Stimulated activated CD8-positive, alpha-beta memory T cell treated with anti-CD3 and anti-CD28 coated beads, Interleukin-4, amount 100 ng/mL, for 24 hours (primary cell): ENCODE results near the gene NPM3.

Experiments
- DNase-seq: peaks from one replicate; pipeline ENCODE4 v3.0.0-alpha.2; 2020; ENCODE audit warnings: low read depth

Gene NPM3

DNA sequence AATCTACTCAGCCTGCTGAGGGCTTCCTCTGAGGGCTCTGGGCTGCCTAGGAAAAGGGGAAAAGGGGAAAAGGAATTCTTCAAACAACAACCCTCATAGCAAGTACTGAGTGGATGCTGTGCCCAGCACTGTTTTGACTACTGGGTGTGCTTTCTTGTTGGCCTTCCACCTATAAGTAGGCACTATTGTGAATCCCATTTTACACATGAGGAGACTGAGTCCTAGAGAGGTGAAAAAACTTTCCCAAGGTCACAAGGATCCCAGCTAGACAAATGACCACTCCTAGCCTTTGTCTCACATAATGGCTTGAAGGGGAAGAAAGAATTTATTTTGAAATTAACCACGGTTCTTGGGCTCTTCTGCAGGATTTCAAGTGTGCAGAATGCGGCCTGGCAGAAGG, 24.4 kb downstream of the NPM3 start:
- DNase-seq, result no peak

DNA sequence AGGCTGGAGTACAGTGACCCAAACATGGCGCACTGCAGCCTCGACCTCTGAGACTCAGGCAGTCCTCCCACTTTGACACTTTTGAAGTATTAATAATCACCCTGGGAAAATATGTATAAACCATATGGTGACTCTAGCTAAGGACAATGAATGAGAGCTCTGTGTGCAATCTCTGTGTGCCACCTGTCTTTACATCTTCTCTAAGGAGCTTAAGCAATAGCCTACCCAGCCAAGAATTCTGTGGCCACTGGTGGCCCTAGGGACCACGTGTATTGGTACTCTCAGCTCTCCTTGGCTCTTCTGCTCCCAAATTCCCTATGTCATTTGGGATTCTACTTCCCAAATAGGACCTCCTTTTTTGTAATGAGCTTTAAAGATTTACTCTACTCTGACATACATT, 31.0 kb downstream of the NPM3 start:
- DNase-seq, result no peak

DNA sequence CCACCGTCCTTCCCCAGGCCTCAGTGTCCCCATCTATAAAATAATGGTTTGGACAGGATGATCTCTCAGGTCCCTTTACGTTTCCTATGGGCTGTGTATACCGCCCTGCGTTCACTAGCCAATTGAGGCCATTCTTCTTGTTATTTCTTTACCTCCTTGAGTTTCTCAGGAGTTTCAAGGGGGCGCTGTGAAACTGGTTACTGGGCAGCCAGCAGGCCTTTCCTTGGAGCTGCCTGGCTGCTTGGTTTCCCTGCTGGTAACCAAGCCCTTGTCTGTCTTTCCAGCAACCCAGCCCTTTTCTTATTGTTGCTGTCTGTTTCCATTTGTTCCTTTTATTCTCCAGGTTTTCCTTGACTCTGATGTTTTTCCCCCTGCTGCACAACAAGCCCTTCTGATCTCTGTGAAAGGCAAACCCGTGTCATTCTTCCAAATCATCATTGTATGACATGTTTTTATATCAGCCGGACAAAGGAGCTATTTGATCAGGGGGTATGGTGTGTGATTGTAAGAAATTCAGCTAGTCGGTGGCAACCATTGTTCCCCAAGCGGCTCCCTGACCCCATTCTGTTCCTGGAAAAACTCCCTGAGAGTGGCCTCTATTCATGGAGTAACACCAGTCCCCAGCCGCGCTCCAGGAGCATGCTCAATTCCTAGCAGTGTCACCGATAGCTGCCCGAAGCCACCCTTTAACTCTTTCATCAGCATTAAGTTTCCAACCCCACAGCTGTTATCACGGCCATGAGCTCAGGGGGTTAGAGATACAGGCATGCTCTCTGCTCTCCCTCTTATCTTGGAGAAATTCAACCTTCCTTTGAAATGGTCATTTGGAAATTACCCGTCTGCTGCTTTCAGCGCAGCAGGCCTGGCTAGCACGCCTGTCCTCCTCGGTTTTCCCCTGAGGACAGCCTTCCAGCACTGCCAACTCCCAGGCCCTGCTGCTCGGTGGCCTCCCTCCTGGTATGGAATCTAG, 33.9 kb downstream of the NPM3 start:
- DNase-seq, result no peak

DNA sequence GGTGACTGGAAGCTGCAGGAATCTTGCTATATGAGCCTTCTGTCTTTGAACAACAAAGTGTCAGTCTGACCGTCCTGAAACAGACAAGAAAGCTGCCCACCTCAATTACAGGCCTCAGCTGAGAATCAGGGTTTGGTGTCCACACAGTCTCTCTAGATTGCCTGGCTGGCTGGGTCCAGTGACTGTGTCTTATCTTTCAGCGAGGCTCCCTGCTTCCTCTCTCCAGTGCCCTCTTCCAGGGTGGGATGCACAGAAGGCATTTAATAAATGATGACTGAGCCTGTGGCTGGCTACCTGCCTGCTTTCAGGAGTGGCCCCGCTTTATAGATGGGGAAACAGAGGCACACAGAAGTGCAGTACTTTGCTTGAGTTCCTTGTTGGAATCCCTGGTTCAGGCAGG, 34.8 kb downstream of the NPM3 start:
- DNase-seq, result no peak

DNA sequence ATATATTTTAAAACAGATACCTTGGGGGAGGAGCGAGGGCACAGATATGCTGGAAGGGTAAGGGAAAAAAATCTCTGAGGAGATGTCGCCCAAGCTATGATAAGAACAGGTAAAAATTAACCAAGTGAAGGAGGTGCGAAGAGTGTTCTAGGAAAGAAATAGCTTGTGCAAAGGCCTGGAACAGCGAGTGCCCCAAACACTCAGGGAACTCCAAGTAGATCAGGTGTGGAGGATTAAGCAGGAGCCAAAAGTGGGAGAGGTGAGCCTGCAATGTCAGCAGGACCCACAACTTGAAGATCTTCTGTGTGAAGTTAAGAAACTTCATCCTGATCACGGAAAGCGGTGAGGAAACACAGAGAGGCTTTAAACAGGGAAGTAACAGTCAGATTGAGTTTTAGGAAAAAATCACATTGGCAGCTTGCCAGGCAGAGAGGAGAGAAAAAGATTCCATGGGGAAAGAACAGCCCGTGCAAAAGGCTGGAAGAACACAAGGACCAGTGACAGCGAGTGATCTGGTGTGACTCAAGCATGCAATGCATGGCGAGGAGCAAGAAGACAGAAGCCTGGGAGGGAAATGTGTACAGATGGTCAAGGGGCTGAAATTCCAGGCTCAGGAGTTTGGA, 38.1 kb downstream of the NPM3 start:
- DNase-seq, result no peak

DNA sequence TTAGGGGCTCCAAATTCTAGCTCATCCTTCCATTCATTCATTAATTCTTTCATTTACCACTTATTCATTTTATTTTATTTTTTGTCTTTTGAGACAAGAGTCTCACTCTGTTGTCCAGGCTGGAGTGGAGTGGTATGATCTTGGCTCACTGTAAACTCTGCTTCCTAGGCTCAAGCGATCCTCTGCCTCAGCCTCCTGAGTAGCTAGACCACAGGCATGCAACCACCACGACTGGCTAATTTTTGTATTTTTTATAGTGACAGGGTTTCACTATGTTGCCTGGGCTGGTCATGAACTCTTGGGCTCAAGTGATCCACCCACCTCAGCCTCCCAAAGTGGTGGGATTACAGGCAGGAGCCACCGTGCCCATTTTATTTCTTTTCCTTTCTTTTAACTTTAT, 39.0 kb downstream of the NPM3 start:
- DNase-seq, result no peak

DNA sequence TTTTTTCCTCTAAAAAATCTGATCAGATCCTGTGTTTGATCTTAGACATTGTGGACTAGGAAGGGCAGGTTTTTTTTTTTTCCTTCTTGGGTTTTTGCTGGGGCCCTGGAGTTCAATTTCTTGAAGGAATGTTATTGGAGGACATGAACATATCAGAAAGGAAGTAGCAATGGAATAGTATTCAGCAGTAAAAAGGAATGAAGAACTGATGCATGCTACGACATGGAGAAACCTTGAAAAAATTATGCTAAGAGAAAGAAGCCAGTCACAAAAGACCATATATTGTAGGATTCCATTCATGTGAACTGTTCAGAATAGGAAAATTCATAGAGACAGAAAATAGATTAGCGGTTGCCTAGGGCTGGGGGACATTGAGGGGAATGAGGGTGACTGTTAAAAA, 41.3 kb downstream of the NPM3 start:
- DNase-seq, result no peak

DNA sequence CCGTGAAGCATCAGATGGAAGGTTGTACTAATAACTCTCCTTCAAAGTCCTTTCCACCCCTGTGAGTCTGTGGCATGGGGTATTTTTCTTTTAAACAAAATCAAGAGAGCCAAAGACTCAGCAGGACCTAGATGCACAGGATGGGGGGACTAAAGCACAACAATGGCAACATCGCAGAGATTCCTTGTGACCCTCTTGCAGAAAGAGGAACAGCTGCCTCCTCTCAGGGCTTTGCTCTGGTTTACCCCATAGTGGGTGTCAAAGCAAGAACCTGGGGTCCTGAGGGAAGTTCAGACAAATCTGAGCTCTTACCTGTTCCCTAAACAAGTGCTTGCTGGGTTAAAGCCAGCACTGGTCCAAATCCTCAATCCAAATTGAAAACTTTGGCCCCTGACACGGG, 46.6 kb downstream of the NPM3 start:
- no peak for DNase-seq

DNA sequence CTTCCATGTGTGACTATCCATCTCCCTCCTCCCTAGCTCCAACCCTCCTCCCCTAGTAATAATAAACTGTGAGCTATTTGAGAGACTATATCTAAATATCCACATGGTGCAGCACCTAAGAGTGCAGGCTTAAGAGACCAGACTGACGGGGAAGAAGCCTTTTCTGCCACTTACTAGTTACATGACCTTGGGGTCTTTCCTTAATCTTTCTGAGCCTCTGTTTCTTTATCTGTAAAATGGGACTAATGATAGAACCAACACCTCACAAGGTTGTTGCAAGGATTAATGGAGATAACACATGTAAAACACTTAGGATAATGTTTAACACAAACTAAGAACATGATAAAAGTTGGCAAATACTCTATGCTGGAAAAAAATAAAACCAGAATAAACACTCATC, 51.1 kb downstream of the NPM3 start:
- DNase-seq, result no peak
